Cardiac muscle cell (in vitro differentiated cells and primary cell): ENCODE measurements around the gene EPS8L1. TPM values are rescaled to one million over a fixed set of nuclear protein-coding genes. Genes with fewer than 3 reads are reported as not detected.
A peak's percentile ranks its signal among the peaks of the same experiment; 100 is the strongest.

Source experiments
- DNase-seq, 2 donors: peaks; one replicate each; pipeline versions ENCODE4 v3.0.0 to v3.0.0-alpha.2; 2010 to 2017; ENCODE audit warnings: low read depth in 1 of 2, low spot score in 1 of 2
- H3K27ac ChIP-seq: fragments of 200-600 bp; sonication (generic); 2 replicates; pipeline ENCODE4 v1.5.1; 2016
- H3K27me3 ChIP-seq: fragments of 200-600 bp; sonication (generic); 2 replicates; pipeline ENCODE4 v1.6.0; 2016; ENCODE audit warnings: control low read depth
- H3K36me3 ChIP-seq: fragments of 200-600 bp; sonication (generic); 2 replicates; pipeline ENCODE4 v1.5.1; 2016; ENCODE audit warnings: control low read depth
- H3K4me1 ChIP-seq: fragments of 200-600 bp; sonication (generic); 2 replicates; pipeline ENCODE4 v1.8.1; 2017; ENCODE audit warnings: low read depth, mild to moderate bottlenecking, mixed run types
- H3K4me3 ChIP-seq: fragments of 200-600 bp; sonication (generic); 2 replicates; pipeline ENCODE4 v1.5.1; 2016; ENCODE audit warnings: mild to moderate bottlenecking
- H3K9me3 ChIP-seq: fragments of 200-600 bp; sonication (generic); 2 replicates; pipeline ENCODE4 v1.5.1; 2017; ENCODE audit warnings: low read depth, mild to moderate bottlenecking, control low read depth
- polyA plus RNA-seq: library from polyadenylated mRNA; unstranded; fragments of >200 nt; fragmentation: Nextera tagmentation; extraction: Ambion mirVana; gene quantifications from 2 replicates; pipeline ENCODE4 v1.2.1, GENCODE V29; 2016
- total RNA-seq: library from RNA; depleted of rRNA; stranded (reverse); fragments of >200 nt; gene quantifications from 2 replicates; pipeline ENCODE4 v1.2.3, GENCODE V29; 2016
- TF ChIP-seq, protein P1 (sequence below): IDR thresholded peaks from 2 replicates; pipeline ENCODE4 v1.5.1; 2012; ENCODE audit warnings: low read depth, mild to moderate bottlenecking, low read length

EPS8L1 gene
- total and polyA plus RNA-seq, 2 experiments from 2014 or later, result 1.2 to 3.9 TPM

DNA sequence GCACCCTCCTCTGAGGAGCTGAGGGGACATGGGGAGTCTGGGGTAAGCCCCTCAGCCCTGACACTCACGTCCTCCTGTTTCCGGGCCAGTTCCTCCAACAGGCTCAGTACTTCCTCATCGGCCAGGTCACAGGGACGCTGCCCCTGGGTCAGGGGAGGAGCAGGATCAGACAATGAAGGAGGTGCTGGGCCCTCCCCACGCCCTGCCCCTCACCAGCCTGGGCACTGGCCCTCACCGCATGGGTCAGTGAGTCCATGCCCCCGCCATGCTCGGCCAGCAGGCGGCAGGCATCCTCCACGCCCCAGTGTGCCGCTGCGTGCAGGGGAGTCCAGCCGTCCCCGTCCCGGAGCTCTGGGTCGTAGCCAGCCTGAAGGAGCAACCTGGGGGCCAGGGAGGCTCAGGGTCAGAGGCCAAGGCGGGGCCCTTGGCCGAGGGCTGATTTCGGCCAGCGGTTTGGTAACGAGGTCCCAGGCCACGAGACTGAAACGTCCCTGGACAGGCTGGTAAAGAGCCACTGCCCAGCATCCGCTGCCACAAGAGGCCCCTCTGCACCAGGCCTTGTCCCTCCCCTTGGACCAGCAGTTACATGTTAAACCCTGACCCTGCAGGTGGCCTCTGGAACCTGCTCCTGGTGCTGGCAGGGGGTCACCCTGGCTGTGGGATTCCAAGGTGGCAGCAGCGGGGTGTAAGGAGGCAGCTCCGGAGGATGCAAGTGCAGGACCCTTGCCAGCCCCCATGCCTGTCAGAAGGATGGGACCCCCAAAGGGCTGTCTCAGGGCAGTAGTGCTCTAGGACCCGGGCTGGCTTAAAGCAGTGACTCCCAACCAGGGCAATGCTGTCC is 23.3 kb downstream of the EPS8L1 start:
- Histone ChIP-seq H3K9me3 (no peaks in the 10 kb centered on the region), H3K36me3 (peaks cover 5% of the 10 kb centered on the region), H3K27ac (peak overlapping the region; percentile 70), H3K27me3 (no peaks in the 10 kb centered on the region), H3K4me3 (no peak overlapping the region), H3K4me1 (peaks cover 5% of the 10 kb centered on the region)
- TF ChIP-seq, protein P1, sequence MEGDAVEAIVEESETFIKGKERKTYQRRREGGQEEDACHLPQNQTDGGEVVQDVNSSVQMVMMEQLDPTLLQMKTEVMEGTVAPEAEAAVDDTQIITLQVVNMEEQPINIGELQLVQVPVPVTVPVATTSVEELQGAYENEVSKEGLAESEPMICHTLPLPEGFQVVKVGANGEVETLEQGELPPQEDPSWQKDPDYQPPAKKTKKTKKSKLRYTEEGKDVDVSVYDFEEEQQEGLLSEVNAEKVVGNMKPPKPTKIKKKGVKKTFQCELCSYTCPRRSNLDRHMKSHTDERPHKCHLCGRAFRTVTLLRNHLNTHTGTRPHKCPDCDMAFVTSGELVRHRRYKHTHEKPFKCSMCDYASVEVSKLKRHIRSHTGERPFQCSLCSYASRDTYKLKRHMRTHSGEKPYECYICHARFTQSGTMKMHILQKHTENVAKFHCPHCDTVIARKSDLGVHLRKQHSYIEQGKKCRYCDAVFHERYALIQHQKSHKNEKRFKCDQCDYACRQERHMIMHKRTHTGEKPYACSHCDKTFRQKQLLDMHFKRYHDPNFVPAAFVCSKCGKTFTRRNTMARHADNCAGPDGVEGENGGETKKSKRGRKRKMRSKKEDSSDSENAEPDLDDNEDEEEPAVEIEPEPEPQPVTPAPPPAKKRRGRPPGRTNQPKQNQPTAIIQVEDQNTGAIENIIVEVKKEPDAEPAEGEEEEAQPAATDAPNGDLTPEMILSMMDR, result no peak
- DNase-seq, result no peak

- Histone ChIP-seq H3K9me3 (no peaks in the 10 kb centered on the region), H3K27ac (peak overlapping the region; percentile 70), H3K27me3 (no peaks in the 10 kb centered on the region), H3K36me3 (peaks cover 4% of the 10 kb centered on the region), H3K4me3 (no peak overlapping the region), H3K4me1 (peaks cover 5% of the 10 kb centered on the region)
- DNase-seq, result peak in 1 of 2 donors; percentile 58
- TF ChIP-seq, protein P1, result peak; percentile 4
Observed at GRCh38 chr19:55099557-55100506, 24.2 kb downstream of the EPS8L1 start.

GRCh38 chr19:55101261-55101660 is 25.6 kb downstream of the EPS8L1 start:
- TF ChIP-seq, protein P1, result no peak
- H3K27ac ChIP-seq, result no peak overlapping the region
- no peaks in the 10 kb centered on the region for H3K9me3 ChIP-seq
- H3K4me1 ChIP-seq, result peaks cover 5% of the 10 kb centered on the region
- H3K27me3 ChIP-seq, result no peaks in the 10 kb centered on the region
- H3K36me3 ChIP-seq, result peaks cover 3% of the 10 kb centered on the region
- H3K4me3 ChIP-seq, result no peak overlapping the region
- no peak for DNase-seq

DNA sequence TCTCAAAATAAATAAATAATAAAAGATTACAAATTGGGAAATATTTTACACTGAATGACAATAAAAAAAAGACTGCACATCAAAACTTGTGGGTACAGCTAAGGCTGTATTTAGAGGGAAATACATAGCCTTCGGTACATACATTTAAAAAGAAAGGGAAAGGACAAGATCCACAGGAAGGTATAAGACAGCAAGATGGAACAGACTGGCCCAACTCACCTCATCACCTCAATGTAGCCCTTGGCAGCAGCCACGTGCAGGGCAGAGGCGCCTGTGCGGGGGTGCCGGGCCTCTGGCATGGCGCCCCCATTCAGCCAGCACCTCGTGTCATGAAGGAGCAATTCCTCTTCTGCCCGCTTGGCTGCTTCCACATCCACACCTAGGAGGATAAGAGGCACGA is 27.5 kb downstream of the EPS8L1 start:
- H3K4me3 ChIP-seq, result no peak overlapping the region

GRCh38 chr19:55105237-55105636 is 29.6 kb downstream of the EPS8L1 start:
- H3K4me1 ChIP-seq, result peaks cover under 1% of the 10 kb centered on the region
- H3K4me3 ChIP-seq, result no peak overlapping the region
- peaks cover 3% of the 10 kb centered on the region for H3K36me3 ChIP-seq
- no peaks in the 10 kb centered on the region for H3K9me3 ChIP-seq
- no peaks in the 10 kb centered on the region for H3K27me3 ChIP-seq
- TF ChIP-seq, protein P1, result no peak
- DNase-seq, result no peak
- no peak overlapping the region for H3K27ac ChIP-seq

More for the DNA sequence above, 27.5 kb downstream of the EPS8L1 start:
- H3K9me3 ChIP-seq, result no peaks in the 10 kb centered on the region
- H3K27ac ChIP-seq, result no peak overlapping the region
- H3K27me3 ChIP-seq, result no peaks in the 10 kb centered on the region
- TF ChIP-seq, protein P1, result no peak
- peaks cover 5% of the 10 kb centered on the region for H3K4me1 ChIP-seq
- H3K36me3 ChIP-seq, result peaks cover 3% of the 10 kb centered on the region
- DNase-seq, result no peak
